Tibial nerve (tissue), 4 donors: ENCODE results near the gene CKAP4. TPM values are rescaled to one million over a fixed set of nuclear protein-coding genes. Genes with fewer than 3 reads are reported as not detected.

ENCODE experiments used
- DNase-seq, 2 donors: peaks; one replicate each; pipeline ENCODE4 v3.0.0-alpha.2; 2019; ENCODE audit warnings: low spot score in 2 of 2
- H3K27ac ChIP-seq, 4 donors: fragments of 200-600 bp; sonication (generic) in 3 of 4; one replicate each; pipeline ENCODE4 v1.5.1; 2017 to 2019; ENCODE audit warnings: mild to moderate bottlenecking in 1 of 4
- H3K27me3 ChIP-seq, 2 donors: fragments of 200-600 bp; sonication (generic) in 1 of 2; one replicate each; pipeline versions ENCODE4 v1.5.1 to v1.6.0; 2017 to 2019
- H3K36me3 ChIP-seq, 3 donors: fragments of 200-600 bp; sonication (generic); one replicate each; pipeline ENCODE4 v1.5.1; 2018 to 2019
- H3K4me1 ChIP-seq, 4 donors: fragments of 200-600 bp; sonication (generic) in 3 of 4; one replicate each; pipeline ENCODE4 v1.5.1; 2017 to 2019
- H3K4me3 ChIP-seq, 4 donors: fragments of 200-600 bp; sonication (generic) in 3 of 4; one replicate each; pipeline ENCODE4 v1.5.1; 2017 to 2019; ENCODE audit warnings: mild to moderate bottlenecking in 1 of 4, moderate library complexity in 1 of 4
- H3K9me3 ChIP-seq, 4 donors: fragments of 200-600 bp; sonication (generic) in 3 of 4; one replicate each; pipeline ENCODE4 v1.5.1; 2017 to 2019
- EP300 ChIP-seq, 2 donors: sonication (generic); formaldehyde crosslinking; IDR thresholded peaks; one replicate each; pipeline ENCODE4 v1.6.1; 2017; ENCODE audit warnings: antibody characterized with exemption in 2 of 2, mild to moderate bottlenecking in 1 of 2
- POLR2A ChIP-seq, 2 donors: fragments of 450-650 bp; IDR thresholded peaks; one replicate each; pipeline ENCODE4 v1.6.1; 2017; ENCODE audit warnings: antibody characterized with exemption in 2 of 2, mild to moderate bottlenecking in 2 of 2, moderate library complexity in 2 of 2
- WGBS, 2 donors: methylation state at CpG; one replicate each; pipeline ENCODE4 v1.1.5; 2018; 5-methylcytosine and 5-hydroxymethylcytosine counted together
- total RNA-seq, 4 donors: library from RNA; depleted of rRNA; stranded (reverse); fragments of >200 nt; gene quantifications; one replicate each; pipeline ENCODE4 v1.1.0, GENCODE V29; 2016
- TF ChIP-seq, protein P1 (sequence below), 5 experiments: fragments of 200-600 bp in 3 of 5; fragments of 450-650 bp in 2 of 5; sonication (generic) in 3 of 5; IDR thresholded peaks; one replicate each; pipeline ENCODE4 v1.5.1; 2016 to 2019; ENCODE audit warnings: antibody characterized with exemption in 5 of 5, mild to moderate bottlenecking in 3 of 5, moderate library complexity in 2 of 5

CKAP4 gene
- total RNA-seq, 4 donors from 2014 or later = 29.9 to 49.5 (median 38.7) TPM

DNA sequence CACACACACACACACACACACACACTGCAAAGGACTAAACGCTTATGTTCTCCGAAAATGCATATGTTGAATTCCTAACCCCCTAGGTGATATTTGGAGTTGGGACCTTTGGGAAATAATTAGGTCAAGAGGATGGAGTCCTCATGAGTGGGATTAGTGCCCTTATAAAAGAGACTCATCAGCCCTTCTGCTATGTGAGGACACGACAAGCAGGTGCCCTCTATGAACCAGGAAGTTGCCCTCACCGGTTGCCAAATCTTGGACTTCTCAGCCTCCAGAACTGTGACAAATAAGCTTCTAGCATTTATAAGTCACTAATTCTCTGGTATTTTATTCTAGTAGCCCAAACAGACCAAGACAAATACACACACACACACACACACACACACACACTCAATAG, 34.0 kb upstream of the CKAP4 start:
- TF ChIP-seq, protein P1, sequence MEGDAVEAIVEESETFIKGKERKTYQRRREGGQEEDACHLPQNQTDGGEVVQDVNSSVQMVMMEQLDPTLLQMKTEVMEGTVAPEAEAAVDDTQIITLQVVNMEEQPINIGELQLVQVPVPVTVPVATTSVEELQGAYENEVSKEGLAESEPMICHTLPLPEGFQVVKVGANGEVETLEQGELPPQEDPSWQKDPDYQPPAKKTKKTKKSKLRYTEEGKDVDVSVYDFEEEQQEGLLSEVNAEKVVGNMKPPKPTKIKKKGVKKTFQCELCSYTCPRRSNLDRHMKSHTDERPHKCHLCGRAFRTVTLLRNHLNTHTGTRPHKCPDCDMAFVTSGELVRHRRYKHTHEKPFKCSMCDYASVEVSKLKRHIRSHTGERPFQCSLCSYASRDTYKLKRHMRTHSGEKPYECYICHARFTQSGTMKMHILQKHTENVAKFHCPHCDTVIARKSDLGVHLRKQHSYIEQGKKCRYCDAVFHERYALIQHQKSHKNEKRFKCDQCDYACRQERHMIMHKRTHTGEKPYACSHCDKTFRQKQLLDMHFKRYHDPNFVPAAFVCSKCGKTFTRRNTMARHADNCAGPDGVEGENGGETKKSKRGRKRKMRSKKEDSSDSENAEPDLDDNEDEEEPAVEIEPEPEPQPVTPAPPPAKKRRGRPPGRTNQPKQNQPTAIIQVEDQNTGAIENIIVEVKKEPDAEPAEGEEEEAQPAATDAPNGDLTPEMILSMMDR (IDR thresholded peaks at IDR 0.05) = no peak
- TF ChIP-seq EP300 (IDR thresholded peaks at IDR 0.05) = no peak
- TF ChIP-seq POLR2A (IDR thresholded peaks at IDR 0.05) = no peak
- 93 to 98% methylated on average over 4 of the region's 4 CpGs for WGBS, 2 donors
- DNase-seq = no peak
- Histone ChIP-seq H3K4me3 (no peak overlapping the region), H3K4me1 (no peaks in the 10 kb centered on the region), H3K36me3 (no peaks in the 10 kb centered on the region), H3K27ac (no peak overlapping the region), H3K27me3 (no peaks in the 10 kb centered on the region), H3K9me3 (peaks cover 0 to 8% (median 0%) of the 10 kb centered on the region in 4 donors)

DNA sequence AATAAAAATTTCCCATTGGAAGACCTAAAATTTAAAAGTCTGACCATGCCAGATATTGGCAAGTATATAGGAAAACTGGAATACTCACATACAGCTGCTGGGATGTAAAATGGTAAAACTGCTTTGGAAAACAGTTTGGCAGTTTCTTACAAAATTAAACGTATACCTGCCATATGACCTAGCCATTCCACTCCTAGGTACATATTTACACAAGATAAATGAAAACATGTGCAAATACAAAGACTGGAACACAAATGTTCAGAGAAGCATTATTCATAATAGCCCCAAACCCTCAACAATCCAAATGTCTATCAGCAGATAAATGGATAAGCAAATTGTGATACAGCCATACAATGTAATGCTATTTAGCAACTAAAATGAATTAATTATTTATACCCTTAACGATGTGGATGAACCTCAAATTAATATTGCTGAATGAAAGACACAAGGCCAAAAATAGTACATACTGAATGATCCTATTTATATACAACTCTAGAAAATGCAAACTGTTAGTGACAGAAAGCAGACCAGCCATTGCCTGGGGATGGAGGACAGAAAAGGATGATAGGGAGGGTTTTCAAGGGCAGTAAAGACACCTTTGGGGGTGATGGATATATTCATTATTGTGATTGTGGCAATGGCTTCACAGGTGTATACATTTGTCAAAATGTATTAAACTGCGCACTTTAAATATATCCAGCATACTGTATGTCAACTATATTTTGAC, 33.4 kb upstream of the CKAP4 start:
- H3K36me3 ChIP-seq = no peaks in the 10 kb centered on the region
- no peak for DNase-seq
- TF ChIP-seq, protein P1 (IDR thresholded peaks at IDR 0.05) = no peak
- TF ChIP-seq EP300 (IDR thresholded peaks at IDR 0.05) = no peak
- TF ChIP-seq POLR2A (IDR thresholded peaks at IDR 0.05) = no peak
- H3K9me3 ChIP-seq = peaks cover 0 to 8% (median 0%) of the 10 kb centered on the region in 4 donors
- 84 to 85% methylated on average over 3 of the region's 3 CpGs for WGBS, 2 donors
- H3K4me1 ChIP-seq = no peaks in the 10 kb centered on the region
- no peak overlapping the region for H3K27ac ChIP-seq
- no peak overlapping the region for H3K4me3 ChIP-seq
- H3K27me3 ChIP-seq = no peaks in the 10 kb centered on the region

DNA sequence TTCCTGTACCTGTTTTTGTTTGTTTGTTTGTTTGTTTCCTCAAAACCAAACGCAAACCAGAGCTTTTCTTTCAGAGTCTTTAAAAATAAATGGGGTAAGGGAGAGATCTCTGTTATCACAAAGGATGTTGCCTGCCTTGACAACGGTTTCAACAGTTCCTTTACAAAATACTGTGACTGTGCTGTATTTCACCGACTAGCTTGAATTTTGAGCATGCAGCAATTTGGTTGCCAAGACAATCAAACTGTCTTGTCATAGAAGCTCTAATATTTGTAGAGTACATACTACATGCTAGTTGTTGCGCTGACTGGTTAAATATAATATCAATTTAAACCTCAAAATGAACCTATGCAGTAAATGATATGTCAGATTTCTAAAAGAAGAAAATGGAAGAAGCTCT, 32.3 kb upstream of the CKAP4 start:
- H3K9me3 ChIP-seq = peaks cover 0 to 8% (median 0%) of the 10 kb centered on the region in 4 donors
- TF ChIP-seq, protein P1 (IDR thresholded peaks at IDR 0.05) = no peak
- TF ChIP-seq EP300 (IDR thresholded peaks at IDR 0.05) (no peak), POLR2A (IDR thresholded peaks at IDR 0.05) (no peak)
- H3K27me3 ChIP-seq = no peaks in the 10 kb centered on the region
- no peak for DNase-seq
- H3K4me3 ChIP-seq = no peak overlapping the region
- no peaks in the 10 kb centered on the region for H3K4me1 ChIP-seq
- H3K36me3 ChIP-seq = no peaks in the 10 kb centered on the region
- H3K27ac ChIP-seq = no peak overlapping the region
- WGBS, 2 donors = 62 to 72% methylated on average over 4 of the region's 4 CpGs

DNA sequence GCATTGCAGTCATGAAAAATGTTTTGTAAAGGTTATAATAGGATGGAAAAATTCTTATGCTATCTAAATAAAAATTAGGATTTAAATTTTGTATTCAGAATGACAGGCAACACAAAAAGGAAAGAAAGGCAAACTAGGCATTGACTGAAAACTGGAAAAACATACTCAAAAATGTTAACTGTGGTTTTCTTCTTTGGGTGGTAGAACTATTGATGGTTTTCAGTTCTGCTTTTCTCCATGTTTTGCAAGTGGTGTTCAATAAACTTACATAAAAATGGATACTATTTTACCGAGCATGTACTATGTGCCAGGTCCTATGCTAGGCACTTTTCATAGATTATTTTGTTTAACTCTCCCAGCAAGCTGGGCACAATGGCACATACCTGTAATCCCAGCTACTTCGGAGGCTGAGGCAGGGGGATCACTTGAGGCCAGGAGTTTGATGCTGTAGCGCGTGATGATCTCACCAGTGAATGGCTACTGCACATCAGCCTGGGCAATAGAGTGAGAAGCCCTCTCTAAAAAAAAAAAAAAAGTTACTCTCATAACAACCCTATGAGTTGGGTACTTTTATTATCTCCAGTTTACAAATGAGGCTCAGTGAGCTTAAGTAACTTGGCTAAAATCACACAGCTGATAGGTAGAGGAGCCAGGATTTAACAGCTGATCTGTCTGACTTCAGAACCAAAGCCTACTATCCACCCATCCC, 28.4 kb upstream of the CKAP4 start:
- TF ChIP-seq POLR2A (IDR thresholded peaks at IDR 0.05) = no peak
- TF ChIP-seq, protein P1 (IDR thresholded peaks at IDR 0.05) = no peak
- no peak for TF ChIP-seq EP300 (IDR thresholded peaks at IDR 0.05)
- no peaks in the 10 kb centered on the region for H3K9me3 ChIP-seq
- DNase-seq = no peak

DNA sequence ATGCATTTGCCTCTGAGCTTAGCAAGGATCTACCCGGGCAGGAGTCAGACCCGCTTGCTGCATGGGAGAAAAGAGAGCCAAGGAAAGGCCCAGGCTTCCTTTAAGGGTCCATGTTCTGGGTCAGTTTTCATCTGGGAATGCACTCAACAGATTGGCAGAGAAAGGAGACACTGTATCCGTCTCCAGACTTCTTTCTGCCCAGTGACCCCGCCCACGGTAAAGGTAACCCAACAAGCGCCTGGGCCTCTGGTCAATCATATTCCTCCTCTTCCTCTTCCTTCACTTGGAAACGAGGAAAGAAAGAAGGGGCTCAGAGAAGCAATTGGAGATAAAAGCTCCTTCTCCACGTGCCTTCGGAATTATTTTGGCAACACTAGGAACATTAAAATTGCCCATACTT, 27.6 kb upstream of the CKAP4 start:
- WGBS, 2 donors = 65 to 70% methylated on average over 9 of the region's 9 CpGs
- no peaks in the 10 kb centered on the region for H3K36me3 ChIP-seq
- no peak overlapping the region for H3K27ac ChIP-seq
- no peak overlapping the region for H3K4me3 ChIP-seq
- H3K9me3 ChIP-seq = no peaks in the 10 kb centered on the region
- H3K4me1 ChIP-seq = peaks cover 0 to 5% (median 0%) of the 10 kb centered on the region in 4 donors
- DNase-seq = no peak
- no peaks in the 10 kb centered on the region for H3K27me3 ChIP-seq
- TF ChIP-seq POLR2A (IDR thresholded peaks at IDR 0.05) = no peak
- TF ChIP-seq EP300 (IDR thresholded peaks at IDR 0.05) = no peak
- TF ChIP-seq, protein P1 (IDR thresholded peaks at IDR 0.05) = no peak

More for the DNA sequence above, 28.4 kb upstream of the CKAP4 start:
- no peaks in the 10 kb centered on the region for H3K36me3 ChIP-seq
- H3K27me3 ChIP-seq = no peaks in the 10 kb centered on the region
- 83 to 94% methylated on average over 4 of the region's 4 CpGs for WGBS, 2 donors
- no peak overlapping the region for H3K4me3 ChIP-seq
- no peak overlapping the region for H3K27ac ChIP-seq
- H3K4me1 ChIP-seq = peaks cover 0 to 5% (median 0%) of the 10 kb centered on the region in 4 donors
